HK-2 (cell line): Measurements from ENCODE around the gene MICAL3.
"Not testable (repeated sequence)": the region's sequence is repeated elsewhere in the genome, so short reads cannot be mapped to it uniquely, and the experiment has no call there.

Experiments
- DNase-seq: peaks from one replicate; pipeline ENCODE4 v3.0.0-alpha.2; 2018; ENCODE audit not compliant: unreplicated experiment

Gene MICAL3, protein sequence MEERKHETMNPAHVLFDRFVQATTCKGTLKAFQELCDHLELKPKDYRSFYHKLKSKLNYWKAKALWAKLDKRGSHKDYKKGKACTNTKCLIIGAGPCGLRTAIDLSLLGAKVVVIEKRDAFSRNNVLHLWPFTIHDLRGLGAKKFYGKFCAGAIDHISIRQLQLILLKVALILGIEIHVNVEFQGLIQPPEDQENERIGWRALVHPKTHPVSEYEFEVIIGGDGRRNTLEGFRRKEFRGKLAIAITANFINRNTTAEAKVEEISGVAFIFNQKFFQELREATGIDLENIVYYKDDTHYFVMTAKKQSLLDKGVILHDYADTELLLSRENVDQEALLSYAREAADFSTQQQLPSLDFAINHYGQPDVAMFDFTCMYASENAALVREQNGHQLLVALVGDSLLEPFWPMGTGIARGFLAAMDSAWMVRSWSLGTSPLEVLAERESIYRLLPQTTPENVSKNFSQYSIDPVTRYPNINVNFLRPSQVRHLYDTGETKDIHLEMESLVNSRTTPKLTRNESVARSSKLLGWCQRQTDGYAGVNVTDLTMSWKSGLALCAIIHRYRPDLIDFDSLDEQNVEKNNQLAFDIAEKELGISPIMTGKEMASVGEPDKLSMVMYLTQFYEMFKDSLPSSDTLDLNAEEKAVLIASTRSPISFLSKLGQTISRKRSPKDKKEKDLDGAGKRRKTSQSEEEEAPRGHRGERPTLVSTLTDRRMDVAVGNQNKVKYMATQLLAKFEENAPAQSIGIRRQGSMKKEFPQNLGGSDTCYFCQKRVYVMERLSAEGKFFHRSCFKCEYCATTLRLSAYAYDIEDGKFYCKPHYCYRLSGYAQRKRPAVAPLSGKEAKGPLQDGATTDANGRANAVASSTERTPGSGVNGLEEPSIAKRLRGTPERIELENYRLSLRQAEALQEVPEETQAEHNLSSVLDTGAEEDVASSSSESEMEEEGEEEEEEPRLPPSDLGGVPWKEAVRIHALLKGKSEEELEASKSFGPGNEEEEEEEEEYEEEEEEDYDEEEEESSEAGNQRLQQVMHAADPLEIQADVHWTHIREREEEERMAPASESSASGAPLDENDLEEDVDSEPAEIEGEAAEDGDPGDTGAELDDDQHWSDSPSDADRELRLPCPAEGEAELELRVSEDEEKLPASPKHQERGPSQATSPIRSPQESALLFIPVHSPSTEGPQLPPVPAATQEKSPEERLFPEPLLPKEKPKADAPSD (N-terminal part only)

GRCh38 chr22:18024276-18024939, at the start of gene MICAL3:
MICAL3 (minus strand) TSS chr22:18024561; CDS start chr22:17906812, 117,749 bp downstream.
- peak; percentile 58 for DNase-seq

DNA sequence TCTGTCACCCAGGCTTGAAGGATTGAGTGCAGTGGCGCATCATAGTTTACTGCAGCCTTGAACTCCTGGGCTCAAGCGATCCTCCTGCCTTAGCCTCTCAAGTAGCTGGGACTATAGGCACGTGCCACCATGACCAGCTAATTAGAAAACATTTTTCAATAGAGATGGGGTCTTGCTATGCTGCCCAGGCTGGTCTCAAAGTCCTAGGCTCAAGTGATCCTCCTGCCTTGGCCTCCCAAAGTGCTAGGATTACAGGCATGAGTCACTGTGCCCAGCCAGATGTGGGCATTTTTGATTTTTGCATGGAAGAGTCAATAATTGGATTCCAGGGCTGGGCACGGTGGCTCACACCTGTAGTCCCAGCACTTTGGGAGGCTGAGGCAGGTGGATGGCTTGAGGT, 49.6 kb upstream of the MICAL3 start:
- DNase-seq: not testable (repeated sequence)

GRCh38 chr22:18073467-18073866, 49.1 kb upstream of the MICAL3 start:
- no peak for DNase-seq

GRCh38 chr22:18071968-18072310, 47.6 kb upstream of the MICAL3 start:
- DNase-seq: no peak

GRCh38 chr22:18071307-18071967, 47.1 kb upstream of the MICAL3 start:
- DNase-seq: not testable (repeated sequence)

DNA sequence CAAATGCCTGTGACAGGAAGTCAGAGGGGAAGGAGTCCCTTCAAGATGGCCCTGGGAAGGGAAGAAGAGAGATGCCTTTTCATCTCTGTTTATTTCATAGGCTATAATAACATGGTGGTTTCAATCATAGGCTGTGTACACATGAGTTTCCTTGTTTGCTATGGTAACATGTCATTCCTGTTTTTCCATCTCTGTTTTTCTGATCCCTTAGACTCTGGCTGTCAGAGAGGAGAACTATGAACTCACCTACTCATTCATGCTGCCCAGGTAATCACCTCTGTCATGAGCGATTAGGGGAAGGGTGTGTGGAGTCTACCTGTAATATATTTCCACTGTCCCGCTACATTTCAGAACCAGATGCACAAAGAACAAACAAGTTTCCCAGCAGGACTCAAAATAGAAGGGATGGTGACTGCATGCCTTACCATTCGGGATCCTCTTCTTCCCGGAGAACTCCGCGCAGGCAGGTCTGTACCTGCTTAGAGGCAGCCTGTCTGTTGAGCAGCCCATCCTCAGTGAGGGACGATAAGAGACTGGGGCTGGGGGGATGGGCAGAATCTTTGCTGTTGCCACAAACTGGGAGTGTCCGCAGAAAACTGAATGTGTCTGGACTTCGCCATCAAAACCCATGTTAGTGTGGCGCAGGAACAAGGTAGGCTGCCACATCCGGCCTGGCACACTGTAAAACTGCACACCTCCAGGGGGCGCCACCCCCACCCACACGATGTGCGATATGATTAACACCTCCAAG, 46.4 kb upstream of the MICAL3 start:
- DNase-seq: no peak

DNA sequence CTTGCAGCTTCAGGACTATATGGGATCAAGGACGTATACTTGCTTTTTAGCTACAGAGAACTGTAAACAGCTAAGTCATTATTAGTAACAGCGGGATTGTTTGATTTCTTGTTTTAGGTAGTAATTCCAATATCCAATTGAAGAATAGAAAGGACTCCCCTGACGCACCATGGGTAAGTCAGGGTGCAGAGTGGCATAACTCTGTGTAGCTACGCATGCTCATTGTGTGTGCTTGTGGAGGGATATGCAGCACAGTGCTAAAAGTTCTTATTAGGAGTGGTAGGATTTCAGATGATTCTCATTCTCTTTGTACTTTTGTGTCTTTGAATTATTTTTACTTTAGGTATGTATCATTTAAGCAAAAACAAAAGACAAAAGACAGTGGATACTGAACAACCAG, 45.7 kb upstream of the MICAL3 start:
- DNase-seq: no peak

DNA sequence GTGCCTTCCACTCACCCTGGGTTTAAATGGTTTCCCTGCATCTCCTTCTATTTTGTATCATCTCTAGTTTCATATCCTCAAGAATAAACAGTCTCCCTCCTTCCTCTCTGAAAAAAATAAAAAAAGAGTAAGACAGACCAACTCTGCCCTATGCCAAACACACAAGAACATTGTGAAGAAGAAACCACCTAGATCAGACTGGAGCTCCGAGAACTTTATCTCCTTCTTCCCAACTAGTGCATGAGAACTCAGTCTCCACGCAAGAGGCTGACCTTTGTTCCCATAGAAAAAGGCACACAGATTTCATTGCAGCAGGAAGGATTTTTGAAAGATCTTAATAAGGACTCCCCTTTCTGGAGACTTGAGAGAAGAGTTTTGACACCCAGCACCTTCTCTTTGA, 44.7 kb upstream of the MICAL3 start:
- DNase-seq: no peak

DNA sequence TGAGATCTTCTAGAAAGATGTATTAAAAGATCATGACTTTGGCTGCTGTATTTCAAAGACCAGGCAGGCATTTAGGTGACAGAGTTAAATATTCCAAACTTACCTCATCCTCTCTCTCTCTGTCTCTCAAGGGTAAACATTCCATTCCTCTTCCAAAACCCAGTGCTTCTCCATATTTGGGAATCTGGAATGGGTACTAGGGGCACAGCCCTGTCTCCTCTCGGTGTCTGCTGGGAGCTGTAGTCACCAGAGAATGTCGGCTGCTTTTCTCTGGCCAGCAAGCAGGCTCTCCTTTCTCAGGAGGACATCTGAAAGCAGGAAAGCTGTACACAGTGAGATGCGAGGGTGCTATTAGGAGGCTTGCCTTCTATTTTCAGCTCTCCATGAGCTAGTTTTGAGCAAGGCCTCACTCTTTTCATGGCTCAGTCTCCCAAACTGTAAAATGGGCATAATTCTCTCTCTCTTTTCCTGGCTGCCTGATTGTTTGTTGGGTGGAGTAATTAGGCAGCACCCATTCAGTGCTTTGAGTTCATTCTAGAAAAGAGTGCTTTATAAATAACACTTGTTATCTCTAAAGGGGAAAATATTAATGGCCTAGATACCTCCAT, 44.1 kb upstream of the MICAL3 start:
- DNase-seq: no peak

DNA sequence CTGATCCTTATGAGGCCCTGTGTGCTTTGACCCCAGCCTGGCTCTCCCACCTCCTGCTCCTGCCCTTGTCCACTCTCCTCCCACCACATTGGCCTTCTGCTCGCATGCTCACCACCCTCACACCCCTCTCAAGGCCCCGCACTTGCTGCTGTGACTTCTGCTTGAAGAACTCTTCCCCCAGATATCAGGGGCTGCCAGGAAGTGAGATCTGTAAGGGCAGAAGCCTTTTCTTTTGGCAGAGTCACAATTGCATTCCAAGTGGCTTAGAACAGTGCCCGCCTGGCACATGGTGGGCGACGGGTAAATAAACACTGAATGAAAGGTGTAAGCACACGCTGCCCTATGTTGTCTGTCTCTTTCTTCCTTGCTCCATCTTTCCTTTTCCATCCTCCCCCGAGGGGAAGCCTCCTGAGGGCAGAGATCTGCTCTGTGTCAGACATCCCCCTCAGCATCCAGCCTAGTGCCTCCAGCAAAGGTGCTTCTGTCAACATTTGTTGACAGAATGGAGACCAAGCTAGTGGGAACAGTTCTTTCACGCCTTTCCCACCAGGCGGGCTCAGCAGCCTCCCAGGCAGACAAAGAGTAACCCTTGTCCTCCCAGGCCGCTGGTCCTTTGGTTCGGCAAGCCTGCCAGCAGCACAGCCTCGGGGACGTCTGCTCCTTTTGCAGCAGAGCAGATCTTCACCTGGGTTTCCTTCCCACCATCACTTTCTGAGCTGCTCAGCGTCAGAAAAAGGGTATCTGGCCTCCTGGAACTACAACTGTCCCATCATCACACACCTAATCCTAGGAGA, 43.4 kb upstream of the MICAL3 start:
- no peak for DNase-seq

DNA sequence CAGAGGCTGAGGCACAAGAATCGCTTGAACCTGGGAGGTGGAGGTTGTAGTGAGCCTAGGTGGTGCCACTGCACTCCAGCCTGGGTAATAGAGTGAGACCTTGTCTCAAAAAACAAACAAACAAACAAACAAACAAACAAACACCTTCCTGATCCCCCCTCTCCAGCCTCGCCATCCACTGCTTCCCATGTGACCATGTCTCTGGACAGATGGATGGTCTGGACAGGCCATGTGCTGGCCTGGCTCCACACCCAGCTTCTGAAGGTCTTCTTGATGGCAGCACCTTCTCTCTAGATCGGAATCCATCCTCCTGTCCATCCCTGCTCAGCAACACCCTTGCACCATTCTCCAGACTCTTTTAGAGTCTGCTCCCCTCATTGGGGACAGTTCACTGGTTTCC, 42.8 kb upstream of the MICAL3 start:
- no peak for DNase-seq

GRCh38 chr22:18066181-18066859, 42.0 kb upstream of the MICAL3 start:
- DNase-seq: no peak

GRCh38 chr22:18065256-18065655, 40.9 kb upstream of the MICAL3 start:
- DNase-seq: no peak

DNA sequence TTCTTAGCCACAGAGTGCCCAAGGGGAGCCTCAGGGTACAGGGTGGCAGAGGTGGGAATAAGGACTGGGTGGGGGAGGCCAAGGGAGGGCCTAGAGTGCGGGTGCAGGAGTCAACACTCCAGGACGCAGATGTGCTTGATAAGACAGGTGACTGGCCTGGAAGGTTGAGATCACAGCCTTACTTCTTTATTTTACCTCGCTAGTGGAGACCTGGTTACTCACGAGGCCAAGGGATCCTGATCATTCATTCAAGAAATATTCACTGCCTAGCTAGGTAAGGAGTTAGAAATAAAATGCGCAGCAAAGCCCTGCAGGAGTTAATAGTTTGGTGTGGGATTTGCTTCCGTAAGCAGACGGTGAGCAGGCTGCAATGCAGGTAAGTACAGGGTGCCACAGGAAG, 40.3 kb upstream of the MICAL3 start:
- DNase-seq: no peak

DNA sequence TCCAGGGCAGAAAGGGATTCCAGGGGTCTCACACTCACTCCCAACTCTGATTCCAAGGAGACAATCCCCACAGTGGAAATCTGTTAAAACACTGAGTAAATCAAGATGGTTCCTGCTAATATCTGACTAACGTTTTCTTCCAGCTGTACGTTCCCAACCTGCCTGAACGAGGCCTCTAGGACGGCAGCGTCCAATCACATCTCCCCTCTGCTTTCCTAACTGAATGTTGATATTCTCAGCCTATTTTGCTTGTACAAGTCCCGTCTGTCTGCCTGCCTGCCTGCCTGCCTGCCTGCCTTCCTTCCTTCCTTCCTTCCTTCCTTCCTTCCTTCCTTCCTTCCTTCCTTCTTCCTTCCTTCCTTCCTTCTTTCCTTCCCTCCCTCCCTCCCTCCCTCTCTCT, 39.4 kb upstream of the MICAL3 start:
- not testable (repeated sequence) for DNase-seq

DNA sequence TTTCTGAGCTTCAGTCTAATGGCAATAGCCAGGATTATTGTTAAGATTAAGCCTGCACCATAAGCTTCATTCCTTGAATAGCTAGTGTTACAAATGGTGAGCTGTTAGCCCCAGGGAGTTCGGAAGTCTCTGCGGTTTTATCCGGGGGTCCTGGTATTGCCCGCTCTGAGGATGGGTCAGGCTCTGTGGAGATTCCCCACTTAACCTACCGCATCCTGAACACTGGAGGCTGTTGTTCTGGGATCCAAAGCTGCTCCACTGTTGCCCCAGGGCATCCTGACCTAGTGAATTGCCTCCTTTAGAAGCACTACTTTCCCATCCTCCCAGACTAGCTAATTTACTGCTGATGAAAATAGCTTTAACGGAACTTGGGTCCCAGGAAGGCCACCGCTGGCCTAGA, 38.9 kb upstream of the MICAL3 start:
- no peak for DNase-seq

DNA sequence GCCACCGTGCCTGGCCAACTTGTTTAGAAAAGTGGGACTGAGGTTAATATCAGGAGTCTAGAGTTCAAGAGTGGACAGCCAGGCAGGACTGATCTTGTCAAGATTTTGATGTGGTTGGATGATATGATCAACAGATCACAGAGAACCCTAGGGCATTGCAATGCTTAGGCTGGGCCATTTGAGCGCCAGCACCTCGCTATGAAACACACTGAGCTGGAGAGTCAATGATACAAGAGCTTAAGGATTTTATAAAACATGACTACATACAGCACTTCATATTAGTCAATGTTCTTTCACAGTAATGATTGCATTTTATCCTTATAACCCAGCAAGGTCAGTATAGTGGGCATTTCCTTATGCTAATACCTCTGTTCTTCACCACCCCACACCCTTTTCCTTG, 38.1 kb upstream of the MICAL3 start:
- DNase-seq: no peak
